HepG2 (cell line): ENCODE measurements around the gene NARF. TPM values are rescaled to one million over a fixed set of nuclear protein-coding genes. Genes with fewer than 3 reads are reported as not detected.

Experiments used
- CEBPB ChIP-seq: IDR thresholded peaks from 2 replicates; pipeline ENCODE4 v1.6.1; 2011; ENCODE audit warnings: low read depth, low read length, improper control_type of control experiment, borderline replicate concordance
- IKZF4 ChIP-seq: sonication (generic); formaldehyde crosslinking; IDR thresholded peaks from 2 replicates; pipeline ENCODE4 v1.5.1; 2020; ENCODE audit warnings: borderline replicate concordance, mild to moderate bottlenecking, low read depth, missing genetic modification reagents; ENCODE audit errors: not compliant biosample characterization
- KDM5A ChIP-seq: fragments of 200-600 bp; sonication (generic); IDR thresholded peaks from 2 replicates; pipeline ENCODE4 v1.7.0; 2018; ENCODE audit warnings: antibody characterized with exemption, mild to moderate bottlenecking, low read length, borderline replicate concordance
- KLF13 ChIP-seq: sonication (generic); formaldehyde crosslinking; IDR thresholded peaks from 2 replicates; pipeline ENCODE4 v1.4.0; 2020; ENCODE audit warnings: mild to moderate bottlenecking, missing genetic modification reagents
- KLF6 ChIP-seq: IDR thresholded peaks from 2 replicates; pipeline ENCODE4 v1.8.0; 2016; ENCODE audit warnings: missing biosample characterization, missing genetic modification reagents
- NFE2L2 ChIP-seq: fragments of 150-350 bp; IDR thresholded peaks from 2 replicates; pipeline ENCODE4 v1.6.1; 2014; ENCODE audit warnings: low read length
- NFIB ChIP-seq: sonication (generic); formaldehyde crosslinking; IDR thresholded peaks from 2 replicates; pipeline ENCODE4 v1.9.0; 2021; ENCODE audit warnings: missing genetic modification reagents, mild to moderate bottlenecking, borderline replicate concordance
- PCBP1 ChIP-seq: fragments of 200-400 bp; formaldehyde crosslinking; IDR thresholded peaks from 2 replicates; pipeline ENCODE4 v1.6.1; 2017; ENCODE audit warnings: mild to moderate bottlenecking, low read depth, low read length, borderline replicate concordance
- SMAD3 ChIP-seq: sonication (generic); formaldehyde crosslinking; IDR thresholded peaks from 2 replicates; pipeline ENCODE4 v1.4.0; 2020; ENCODE audit warnings: missing genetic modification reagents
- SRSF9 ChIP-seq: fragments of 200-400 bp; formaldehyde crosslinking; IDR thresholded peaks from 2 replicates; pipeline ENCODE4 v1.6.1; 2018; ENCODE audit warnings: borderline replicate concordance, mild to moderate bottlenecking, low read depth, low read length; ENCODE audit not compliant: insufficient read depth, poor library complexity, severe bottlenecking
- TAF15 ChIP-seq: fragments of 200-400 bp; formaldehyde crosslinking; IDR thresholded peaks from one replicate; pipeline ENCODE4 v1.6.1; 2018; ENCODE audit warnings: mild to moderate bottlenecking, low read depth, low read length; ENCODE audit not compliant: poor library complexity, severe bottlenecking
- YEATS2 ChIP-seq: sonication (generic); formaldehyde crosslinking; IDR thresholded peaks from 2 replicates; pipeline ENCODE4 v1.4.0; 2020; ENCODE audit warnings: missing genetic modification reagents, borderline replicate concordance
- ZBTB1 ChIP-seq: sonication (generic); formaldehyde crosslinking; IDR thresholded peaks from 2 replicates; pipeline ENCODE4 v1.4.0; 2020; ENCODE audit warnings: missing genetic modification reagents, borderline replicate concordance
- ZNF232 ChIP-seq: sonication (generic); formaldehyde crosslinking; IDR thresholded peaks from 2 replicates; pipeline ENCODE4 v1.4.0; 2020; ENCODE audit warnings: missing genetic modification reagents, borderline replicate concordance
- ZNF296 ChIP-seq: sonication (generic); formaldehyde crosslinking; conservative IDR thresholded peaks from 2 replicates; pipeline ENCODE4 v1.5.0; 2020; ENCODE audit warnings: mild to moderate bottlenecking, missing genetic modification reagents
- ZNF326 ChIP-seq: sonication (generic); formaldehyde crosslinking; IDR thresholded peaks from 2 replicates; pipeline ENCODE4 v1.4.0; 2020; ENCODE audit warnings: missing genetic modification reagents, borderline replicate concordance
- ZNF329 ChIP-seq: sonication (generic); formaldehyde crosslinking; IDR thresholded peaks from 2 replicates; pipeline ENCODE4 v1.9.0; 2021; ENCODE audit warnings: low read depth, mild to moderate bottlenecking, missing genetic modification reagents
- polyA plus RNA-seq, 8 experiments: library from polyadenylated mRNA; depleted of rRNA in 3 of 8; stranded (reverse) in 7 of 8; unstranded in 1 of 8; fragments of >200 nt; fragmentation: Illumina TruSeq in 4 of 8; extraction: Trizol in 4 of 8; gene quantifications; 2 replicates each; pipeline versions ENCODE4 v1.2.1 to v1.2.3, GENCODE V29; 2011 to 2016; ENCODE audit warnings: low read depth in 4 of 8, missing spikeins in 1 of 8, mixed read lengths in 1 of 8; ENCODE audit not compliant: insufficient read depth in 1 of 8
- total RNA-seq, 5 experiments: library from RNA; depleted of rRNA; stranded (reverse); fragments of >200 nt; fragmentation: Illumina TruSeq; extraction: Trizol; gene quantifications; 2 replicates each; pipeline ENCODE4 v1.2.3, GENCODE V29; 2016; ENCODE audit warnings: low read depth in 1 of 5
- TF ChIP-seq, protein P1 (sequence below): sonication (generic); formaldehyde crosslinking; IDR thresholded peaks from 2 replicates; pipeline ENCODE4 v1.4.0; 2020; ENCODE audit warnings: missing genetic modification reagents, mild to moderate bottlenecking, borderline replicate concordance
- TF ChIP-seq, protein P2 (sequence below), 2 experiments: sonication (generic) in 1 of 2; formaldehyde crosslinking in 1 of 2; IDR thresholded peaks; 2 replicates each; pipeline versions ENCODE4 v1.6.1 to v1.9.0; 2014 to 2022; ENCODE audit warnings: antibody characterized with exemption in 1 of 2, borderline replicate concordance in 1 of 2, inconsistent platforms in 1 of 2, low read depth in 1 of 2, missing genetic modification reagents in 1 of 2

Gene NARF
- total and polyA plus RNA-seq, 2 of the 13 experiments (the other 11 are each of a cell fraction or from before 2014, with no cell fraction given): 61.1 to 144 TPM

DNA sequence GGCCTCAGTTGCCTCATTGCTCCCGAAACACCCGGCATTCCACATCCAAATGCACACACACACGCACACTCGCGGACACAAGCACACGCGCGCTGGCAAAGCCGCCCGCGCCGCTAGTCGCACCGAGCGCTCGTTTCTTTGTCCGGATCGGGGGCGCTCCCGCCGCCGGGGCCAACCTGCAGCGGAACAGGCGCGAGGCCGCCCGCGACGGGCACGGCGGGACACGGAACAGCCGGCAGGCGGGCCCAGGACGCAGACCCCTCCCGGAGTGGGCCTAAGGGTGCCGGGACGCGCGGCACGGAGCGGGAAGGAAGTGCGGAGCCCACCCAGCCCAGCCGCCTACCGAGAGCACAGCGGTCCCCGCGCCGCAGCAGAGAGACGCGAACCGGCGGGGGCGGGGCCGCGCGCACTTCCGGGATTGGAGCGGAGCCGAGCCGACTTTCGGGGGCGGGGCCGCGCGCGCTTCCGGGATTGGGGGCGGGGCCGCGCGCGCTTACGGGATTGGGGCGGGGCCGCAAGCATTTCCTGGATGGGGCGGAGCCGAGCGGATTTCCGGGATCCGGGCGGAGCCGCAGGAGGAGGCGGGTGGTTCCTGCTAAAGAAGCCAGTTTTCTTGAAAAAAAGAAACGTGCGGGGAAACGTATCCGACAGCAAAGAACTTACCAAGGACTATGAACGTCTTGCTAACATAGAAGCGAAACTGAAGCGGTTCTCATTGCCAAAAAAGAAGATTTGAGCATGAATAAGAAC, 8.0 kb upstream of the NARF start, which contains the start of gene CYBC1 (continued):
- TF ChIP-seq, protein P1, sequence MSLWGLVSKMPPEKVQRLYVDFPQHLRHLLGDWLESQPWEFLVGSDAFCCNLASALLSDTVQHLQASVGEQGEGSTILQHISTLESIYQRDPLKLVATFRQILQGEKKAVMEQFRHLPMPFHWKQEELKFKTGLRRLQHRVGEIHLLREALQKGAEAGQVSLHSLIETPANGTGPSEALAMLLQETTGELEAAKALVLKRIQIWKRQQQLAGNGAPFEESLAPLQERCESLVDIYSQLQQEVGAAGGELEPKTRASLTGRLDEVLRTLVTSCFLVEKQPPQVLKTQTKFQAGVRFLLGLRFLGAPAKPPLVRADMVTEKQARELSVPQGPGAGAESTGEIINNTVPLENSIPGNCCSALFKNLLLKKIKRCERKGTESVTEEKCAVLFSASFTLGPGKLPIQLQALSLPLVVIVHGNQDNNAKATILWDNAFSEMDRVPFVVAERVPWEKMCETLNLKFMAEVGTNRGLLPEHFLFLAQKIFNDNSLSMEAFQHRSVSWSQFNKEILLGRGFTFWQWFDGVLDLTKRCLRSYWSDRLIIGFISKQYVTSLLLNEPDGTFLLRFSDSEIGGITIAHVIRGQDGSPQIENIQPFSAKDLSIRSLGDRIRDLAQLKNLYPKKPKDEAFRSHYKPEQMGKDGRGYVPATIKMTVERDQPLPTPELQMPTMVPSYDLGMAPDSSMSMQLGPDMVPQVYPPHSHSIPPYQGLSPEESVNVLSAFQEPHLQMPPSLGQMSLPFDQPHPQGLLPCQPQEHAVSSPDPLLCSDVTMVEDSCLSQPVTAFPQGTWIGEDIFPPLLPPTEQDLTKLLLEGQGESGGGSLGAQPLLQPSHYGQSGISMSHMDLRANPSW (CRISPR knock-in tag): no peak; the same call in 1 of the 2 replicates
- TF ChIP-seq ZNF296: no peak
- peak; percentile 68; the same call in 1 of the 2 replicates for TF ChIP-seq ZNF232
- peak; percentile 73; the same call in 1 of the 2 replicates for TF ChIP-seq YEATS2 (CRISPR knock-in tag)
- TF ChIP-seq SMAD3: no peak
- TF ChIP-seq NFE2L2: no peak
- no peak for TF ChIP-seq PCBP1
- peak; percentile 64; the same call in 1 of the 2 replicates for TF ChIP-seq KDM5A
- TF ChIP-seq KLF13 (CRISPR knock-in tag): no peak
- TF ChIP-seq TAF15: peak; percentile 56
- TF ChIP-seq SRSF9: no peak
- no peak for TF ChIP-seq CEBPB
- TF ChIP-seq, protein P2, sequence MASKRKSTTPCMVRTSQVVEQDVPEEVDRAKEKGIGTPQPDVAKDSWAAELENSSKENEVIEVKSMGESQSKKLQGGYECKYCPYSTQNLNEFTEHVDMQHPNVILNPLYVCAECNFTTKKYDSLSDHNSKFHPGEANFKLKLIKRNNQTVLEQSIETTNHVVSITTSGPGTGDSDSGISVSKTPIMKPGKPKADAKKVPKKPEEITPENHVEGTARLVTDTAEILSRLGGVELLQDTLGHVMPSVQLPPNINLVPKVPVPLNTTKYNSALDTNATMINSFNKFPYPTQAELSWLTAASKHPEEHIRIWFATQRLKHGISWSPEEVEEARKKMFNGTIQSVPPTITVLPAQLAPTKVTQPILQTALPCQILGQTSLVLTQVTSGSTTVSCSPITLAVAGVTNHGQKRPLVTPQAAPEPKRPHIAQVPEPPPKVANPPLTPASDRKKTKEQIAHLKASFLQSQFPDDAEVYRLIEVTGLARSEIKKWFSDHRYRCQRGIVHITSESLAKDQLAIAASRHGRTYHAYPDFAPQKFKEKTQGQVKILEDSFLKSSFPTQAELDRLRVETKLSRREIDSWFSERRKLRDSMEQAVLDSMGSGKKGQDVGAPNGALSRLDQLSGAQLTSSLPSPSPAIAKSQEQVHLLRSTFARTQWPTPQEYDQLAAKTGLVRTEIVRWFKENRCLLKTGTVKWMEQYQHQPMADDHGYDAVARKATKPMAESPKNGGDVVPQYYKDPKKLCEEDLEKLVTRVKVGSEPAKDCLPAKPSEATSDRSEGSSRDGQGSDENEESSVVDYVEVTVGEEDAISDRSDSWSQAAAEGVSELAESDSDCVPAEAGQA (IDR thresholded peaks at IDR 0.05; ENCODE audit: low read depth): no peak
- TF ChIP-seq, protein P2 (CRISPR knock-in tag; IDR thresholded peaks at IDR 0.05; ENCODE audit: borderline replicate concordance): 0 out of 2 replicates have a peak, but pooled peaks have one; percentile 2
- TF ChIP-seq NFIB (CRISPR knock-in tag): no peak
- peak; percentile 73 for TF ChIP-seq IKZF4
- no peak for TF ChIP-seq ZBTB1 (CRISPR knock-in tag)
- TF ChIP-seq ZNF329: peak; percentile 92
- TF ChIP-seq ZNF326 (CRISPR knock-in tag): no peak
- peak; percentile 75; the same call in 1 of the 2 replicates for TF ChIP-seq KLF6 (CRISPR knock-in tag)
